Common myeloid progenitor, CD34-positive (primary cell): ENCODE data around the gene DDC.

Experiments
- CTCF ChIA-PET: fragments of 350-600 bp; sonication (Branson Sonifier 250); formaldehyde crosslinking; loops from one replicate; lab custom pipeline; 2021; ENCODE audit warnings: antibody characterized with exemption; lab: Charles Lee
- POLR2A ChIA-PET: fragments of 350-600 bp; sonication (Branson Sonifier 250); formaldehyde crosslinking; loops from one replicate; lab custom pipeline; 2021; ENCODE audit warnings: antibody characterized with exemption; lab: Charles Lee
- DNase-seq, 3 donors: peaks; one replicate each; pipeline versions ENCODE4 v3.0.0 to v3.0.0-alpha.2; 2013
- H3K27ac ChIP-seq, 2 experiments: 1 replicate in 1 of 2; 2 replicates in 1 of 2; pipeline ENCODE4 v1.7.0; 2013; ENCODE audit warnings: inconsistent platforms in 2 of 2, low read length in 2 of 2, mild to moderate bottlenecking in 2 of 2, low read depth in 1 of 2, moderate library complexity in 1 of 2; ENCODE audit not compliant: severe bottlenecking in 2 of 2, insufficient read depth in 1 of 2, poor library complexity in 1 of 2
- H3K27me3 ChIP-seq, 5 experiments: replicated peaks in 2 of 5; 1 replicate in 3 of 5; 2 replicates in 2 of 5; pipeline versions ENCODE4 v1.6.1 to v1.7.0; 2013; ENCODE audit warnings: low read length in 4 of 5, mild to moderate bottlenecking in 2 of 5, moderate library complexity in 2 of 5, inconsistent platforms in 1 of 5; ENCODE audit not compliant: insufficient read depth in 5 of 5, control insufficient read depth in 4 of 5
- H3K36me3 ChIP-seq, 4 experiments: 1 replicate in 2 of 4; 2 replicates in 2 of 4; pipeline versions ENCODE4 v1.6.1 to v1.7.0; 2013; ENCODE audit warnings: low read length in 3 of 4, control low read depth in 1 of 4, mild to moderate bottlenecking in 1 of 4; ENCODE audit not compliant: control insufficient read depth in 4 of 4, insufficient read depth in 4 of 4
- H3K4me1 ChIP-seq, 4 experiments: 1 replicate in 3 of 4; 2 replicates in 1 of 4; pipeline versions ENCODE4 v1.6.1 to v1.7.1; 2013; ENCODE audit warnings: low read length in 3 of 4, mild to moderate bottlenecking in 3 of 4, control low read depth in 1 of 4, inconsistent platforms in 1 of 4, moderate library complexity in 1 of 4; ENCODE audit not compliant: control insufficient read depth in 4 of 4, insufficient read depth in 4 of 4; ENCODE audit errors: control extremely low read depth in 1 of 4
- H3K4me3 ChIP-seq, 7 experiments: 1 replicate in 4 of 7; 2 replicates in 3 of 7; pipeline versions ENCODE4 v1.5.1 to v1.7.0; 2013; ENCODE audit warnings: mild to moderate bottlenecking in 7 of 7, low read length in 6 of 7, moderate library complexity in 6 of 7, inconsistent platforms in 2 of 7, low read depth in 2 of 7, control low read depth in 1 of 7; ENCODE audit not compliant: insufficient read depth in 4 of 7, control insufficient read depth in 1 of 7; ENCODE audit errors: extremely low read depth in 1 of 7
- H3K9me3 ChIP-seq, 5 experiments: 1 replicate in 4 of 5; 2 replicates in 1 of 5; pipeline versions ENCODE4 v1.6.1 to v1.7.1; 2013; ENCODE audit warnings: low read length in 4 of 5, mild to moderate bottlenecking in 2 of 5, inconsistent platforms in 1 of 5, low read depth in 1 of 5, moderate library complexity in 1 of 5; ENCODE audit not compliant: control insufficient read depth in 4 of 5, insufficient read depth in 2 of 5; ENCODE audit errors: control extremely low read depth in 1 of 5
- WGBS: methylation state at CpG from one replicate; pipeline ENCODE4 v1.1.5; 2013; ENCODE audit not compliant: insufficient coverage; 5-methylcytosine and 5-hydroxymethylcytosine counted together

The DDC gene

DNA sequence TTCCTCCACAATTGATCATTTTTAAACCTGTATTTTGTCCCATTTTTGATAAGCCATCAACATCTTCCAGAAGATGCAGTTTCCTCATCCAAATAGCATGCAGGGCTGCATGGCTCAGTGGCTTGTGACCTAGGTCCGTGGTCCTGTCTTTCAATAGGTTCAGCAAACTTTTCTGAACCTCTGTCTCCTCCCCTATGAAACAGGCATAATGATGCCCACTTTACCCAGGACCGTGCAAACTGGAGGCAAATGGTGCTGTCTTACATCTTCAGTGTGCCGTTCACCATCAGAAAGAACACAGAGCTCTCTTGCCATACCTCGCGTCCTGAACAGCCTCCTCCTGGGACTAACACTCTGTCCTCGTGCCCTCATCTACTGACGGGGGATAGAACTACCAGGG lies 92.8 kb downstream of the DDC start:
- Histone ChIP-seq H3K36me3 (no peaks in the 10 kb centered on the region), H3K4me1 (peaks cover 0 to 14% (median 8%) of the 10 kb centered on the region in 4 experiments), H3K9me3 (no peaks in the 10 kb centered on the region), H3K27ac (no peak overlapping the region), H3K4me3 (no peak overlapping the region), H3K27me3 (no peaks in the 10 kb centered on the region)
- ChIA-PET CTCF (interaction anchor here (0.9 kb wide), 1 partner anchor 670 kb away, joined by 3 read pairs; no protein-coding TSS in a partner anchor), POLR2A (no interaction called here)
- DNase-seq = no peak
- 100% methylated on average over 6 of the region's 7 CpGs for WGBS

DNA sequence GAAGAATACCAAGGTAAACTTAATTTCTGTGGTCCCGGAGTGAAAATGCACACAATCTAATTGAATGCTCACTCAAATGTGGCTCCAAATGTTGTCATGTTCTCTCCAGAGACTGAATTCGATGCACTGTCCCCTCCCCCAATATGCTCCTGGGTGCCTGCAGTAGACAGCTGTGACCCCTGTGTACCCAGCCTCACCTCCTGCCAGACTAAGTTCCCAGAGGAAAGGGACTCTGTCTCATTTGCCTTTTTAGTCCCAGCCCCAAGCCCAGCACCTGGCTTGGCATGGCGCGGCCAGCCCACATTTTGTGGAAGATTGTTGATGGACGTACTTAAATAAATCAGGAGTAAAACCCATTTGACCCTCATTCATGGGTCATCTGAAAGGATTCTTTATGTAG lies 93.2 kb downstream of the DDC start:
- Histone ChIP-seq H3K4me3 (no peak overlapping the region), H3K27me3 (no peaks in the 10 kb centered on the region), H3K27ac (no peak overlapping the region), H3K9me3 (no peaks in the 10 kb centered on the region), H3K36me3 (no peaks in the 10 kb centered on the region), H3K4me1 (peaks cover 0 to 14% (median 8%) of the 10 kb centered on the region in 4 experiments)
- ChIA-PET CTCF (interaction anchor here (1.2 kb wide), 1 partner anchor 22 kb away, joined by 3 read pairs; the partner anchor contains the start of gene FIGNL1), POLR2A (no interaction called here)
- WGBS = 97% methylated on average over 5 of the region's 5 CpGs
- no peak for DNase-seq

DNA sequence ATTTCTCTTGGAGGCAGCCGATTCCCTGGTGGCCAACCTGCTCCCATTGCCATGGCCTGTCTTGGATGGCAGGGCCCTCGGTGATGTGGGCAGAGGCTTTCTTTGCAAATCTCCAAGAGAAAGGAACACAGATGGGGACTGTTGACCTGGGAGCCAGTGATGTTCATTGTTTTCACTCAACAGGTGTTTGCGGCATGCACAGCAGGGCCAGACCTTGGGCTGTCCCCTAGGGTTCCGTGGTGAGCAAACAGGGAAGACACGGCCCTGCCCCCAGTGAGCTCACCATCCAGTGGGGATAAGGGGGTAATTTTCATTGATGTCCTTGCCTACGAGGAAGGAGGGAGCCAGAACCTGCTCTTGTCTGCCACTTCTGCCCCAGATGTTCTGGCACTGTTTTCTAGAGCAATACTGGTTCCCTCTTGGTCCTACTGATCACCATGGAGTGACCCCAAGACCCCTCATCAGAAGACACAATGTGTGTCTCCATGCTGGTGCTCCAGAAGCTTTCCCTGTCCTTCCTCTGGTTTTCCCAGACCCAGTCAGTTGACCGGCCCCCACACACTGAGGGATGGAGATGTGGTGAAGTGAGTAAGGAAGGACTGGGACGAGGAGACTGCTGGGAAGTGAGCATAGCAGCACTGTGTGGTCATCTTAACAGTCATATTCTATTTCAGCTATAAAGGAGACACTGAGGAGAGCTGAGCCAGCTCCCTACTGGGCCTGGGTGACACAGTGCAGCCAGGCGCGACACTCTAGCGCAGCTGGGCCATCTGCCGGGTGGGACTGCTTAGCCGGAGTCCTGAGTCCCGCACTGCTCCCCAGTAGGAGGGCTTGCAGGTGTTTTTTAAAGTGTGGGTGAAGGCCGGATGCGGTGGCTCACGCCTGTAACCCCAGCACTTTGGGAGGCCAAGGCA lies 94.7 kb downstream of the DDC start:
- no peak overlapping the region for H3K4me3 ChIP-seq
- POLR2A ChIA-PET = interaction anchor here (0.6 kb wide), 1 partner anchor 1607 kb away, joined by 3 read pairs; no protein-coding TSS in a partner anchor
- WGBS = 99% methylated on average over 12 of the region's 17 CpGs
- H3K4me1 ChIP-seq = peaks cover 0 to 14% (median 8%) of the 10 kb centered on the region in 4 experiments
- CTCF ChIA-PET = interaction anchor here (0.8 to 1.6 kb wide), 9 partner anchors 8 to 671 kb away, joined by 3 to 11 read pairs (median 3); partner anchors contain the start of gene FIGNL1
- no peaks in the 10 kb centered on the region for H3K9me3 ChIP-seq
- H3K27ac ChIP-seq = no peak overlapping the region
- no peaks in the 10 kb centered on the region for H3K36me3 ChIP-seq
- DNase-seq = no peak
- no peaks in the 10 kb centered on the region for H3K27me3 ChIP-seq

DNA sequence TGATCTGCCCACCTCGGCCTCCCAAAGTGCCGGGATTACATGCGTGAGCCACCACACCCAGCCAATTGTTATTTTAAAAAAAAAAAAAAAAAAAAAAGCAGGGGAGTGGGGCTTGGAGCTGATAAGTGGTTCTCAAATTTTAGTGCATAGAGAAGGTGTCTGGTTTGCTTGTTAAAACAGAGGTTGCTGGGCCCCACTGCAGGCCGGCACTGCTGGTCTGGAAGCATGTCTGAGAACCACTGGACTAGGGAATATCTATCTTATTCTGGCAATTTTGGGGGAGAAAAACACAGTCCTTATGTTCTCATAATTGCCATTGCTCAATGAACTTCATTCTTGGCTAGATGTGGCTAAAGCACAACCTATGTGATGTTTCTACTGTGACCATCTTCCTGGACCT lies 96.0 kb downstream of the DDC start:
- no peak for DNase-seq
- H3K9me3 ChIP-seq = no peaks in the 10 kb centered on the region
- CTCF ChIA-PET = interaction anchor here (0.6 to 3.8 kb wide), 19 partner anchors 11 to 692 kb away, joined by 3 to 42 read pairs (median 11); no protein-coding TSS in a partner anchor
- H3K4me3 ChIP-seq = no peak overlapping the region
- no peaks in the 10 kb centered on the region for H3K36me3 ChIP-seq
- POLR2A ChIA-PET = interaction anchor here (0.7 kb wide), 1 partner anchor 35 kb away, joined by 6 read pairs; no protein-coding TSS in a partner anchor
- 83% methylated on average over 1 of the region's 4 CpGs for WGBS
- no peaks in the 10 kb centered on the region for H3K27me3 ChIP-seq
- no peak overlapping the region for H3K27ac ChIP-seq
- H3K4me1 ChIP-seq = peaks cover 0 to 10% (median 6%) of the 10 kb centered on the region in 4 experiments

DNA sequence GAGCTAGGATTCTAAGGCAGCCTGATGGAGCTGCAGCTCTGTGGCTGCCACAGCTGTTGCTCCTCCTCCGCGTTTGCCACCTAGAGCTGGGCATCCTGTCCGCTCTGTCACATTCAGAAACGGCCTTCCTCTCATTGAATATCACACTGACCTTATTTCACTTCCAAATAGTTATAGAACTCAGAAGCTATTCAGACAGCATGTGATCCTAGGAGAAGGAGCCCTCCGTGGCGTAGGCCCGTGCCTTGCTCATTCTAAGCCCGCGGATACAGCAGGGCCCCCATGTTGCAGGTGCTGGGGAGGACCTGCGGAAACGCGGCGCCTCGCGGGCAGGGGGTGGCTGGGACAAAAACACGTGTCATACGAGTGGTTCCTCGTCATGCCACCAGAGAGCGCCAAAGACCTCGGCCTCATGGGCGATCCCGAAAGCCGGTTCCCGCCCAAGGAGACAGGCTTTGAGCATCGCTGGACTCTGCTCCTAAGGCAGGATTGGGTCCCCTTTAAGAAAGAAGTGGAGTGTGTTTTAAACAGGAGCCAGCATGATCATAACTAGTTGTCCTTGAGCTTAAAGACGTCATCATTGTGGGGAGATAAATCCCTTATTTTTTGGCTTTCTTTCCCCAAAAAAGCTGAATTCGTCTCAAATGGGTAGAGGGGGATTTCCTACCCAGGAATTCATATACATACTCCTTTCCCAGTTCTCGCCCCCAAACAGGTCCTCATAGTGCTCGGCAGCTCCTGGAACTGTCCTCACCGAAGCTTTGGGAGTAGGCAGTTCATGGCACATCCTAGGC lies 97.2 kb downstream of the DDC start:
- peak overlapping the region in 2 of 7 experiments; percentile 36 to 65 for H3K4me3 ChIP-seq
- H3K36me3 ChIP-seq = no peaks in the 10 kb centered on the region
- WGBS = 7% methylated on average over 26 of the region's 30 CpGs
- H3K9me3 ChIP-seq = no peaks in the 10 kb centered on the region
- no peak overlapping the region for H3K27ac ChIP-seq
- no peaks in the 10 kb centered on the region for H3K27me3 ChIP-seq
- POLR2A ChIA-PET = interaction anchor here (0.6 kb wide), 1 partner anchor 17 kb away, joined by 3 read pairs; no protein-coding TSS in a partner anchor
- H3K4me1 ChIP-seq = peaks cover 0 to 10% (median 6%) of the 10 kb centered on the region in 4 experiments
- DNase-seq = peak; percentile 73 to 81 (median 81)
- CTCF ChIA-PET = interaction anchor here (0.6 to 3.8 kb wide), 59 partner anchors 8 to 694 kb away, joined by 3 to 42 read pairs (median 5); partner anchors contain the start of gene ZPBP

GRCh38 chr7:50466815-50467585 lies 98.2 kb downstream of the DDC start:
- ChIA-PET POLR2A (no interaction called here), CTCF (interaction anchor here (0.6 to 3.8 kb wide), 46 partner anchors 9 to 695 kb away, joined by 3 to 42 read pairs (median 5); no protein-coding TSS in a partner anchor)

More at GRCh38 chr7:50466815-50467585, 98.2 kb downstream of the DDC start:
- Histone ChIP-seq H3K4me1 (peaks cover 0 to 10% (median 6%) of the 10 kb centered on the region in 4 experiments), H3K27me3 (no peaks in the 10 kb centered on the region), H3K27ac (no peak overlapping the region), H3K36me3 (no peaks in the 10 kb centered on the region), H3K4me3 (no peak overlapping the region), H3K9me3 (no peaks in the 10 kb centered on the region)
- WGBS = 100% methylated on average over 11 of the region's 11 CpGs
- no peak for DNase-seq
